Upper lobe of left lung (tissue), 6 donors: ENCODE results near the gene GJB2. TPM values are rescaled to one million over a fixed set of nuclear protein-coding genes. Genes with fewer than 3 reads are reported as not detected.
A peak's percentile ranks its signal among the peaks of the same experiment; 100 is the strongest.

ENCODE experiments used
- ATAC-seq, 2 donors: fragments of 200-7000 bp; cut with Tn5 transposase; one replicate each; pipeline ENCODE4 v1.9.1; 2022; ENCODE audit warnings: mild to moderate bottlenecking in 2 of 2, moderate library complexity in 2 of 2; ENCODE audit not compliant: low FRiP score in 2 of 2
- DNase-seq, 2 donors: peaks; one replicate each; pipeline ENCODE4 v3.0.0-alpha.2; 2019 to 2020
- H3K27ac ChIP-seq, 4 donors: fragments of 200-600 bp; sonication (generic); one replicate each; pipeline ENCODE4 v1.5.1; 2016 to 2019
- H3K27me3 ChIP-seq, 4 donors: fragments of 200-600 bp; sonication (generic); one replicate each; pipeline ENCODE4 v1.5.1; 2017 to 2019
- H3K36me3 ChIP-seq, 4 donors: fragments of 200-600 bp; sonication (generic); one replicate each; pipeline ENCODE4 v1.5.1; 2016 to 2019
- H3K4me1 ChIP-seq, 4 donors: fragments of 200-600 bp; sonication (generic); one replicate each; pipeline ENCODE4 v1.5.1; 2018 to 2019
- H3K4me3 ChIP-seq, 4 donors: fragments of 200-600 bp; sonication (generic); one replicate each; pipeline ENCODE4 v1.5.1; 2017 to 2019; ENCODE audit warnings: mild to moderate bottlenecking in 2 of 4, moderate library complexity in 1 of 4
- H3K9me3 ChIP-seq, 4 donors: fragments of 200-600 bp; sonication (generic); one replicate each; pipeline ENCODE4 v1.5.1; 2018 to 2019
- CTCF ChIP-seq, 6 experiments: fragments of 450-650 bp in 4 of 6; fragments of 200-600 bp in 2 of 6; sonication (generic) in 2 of 6; IDR thresholded peaks; one replicate each; pipeline ENCODE4 v1.5.1; 2016 to 2019; ENCODE audit warnings: antibody characterized with exemption in 6 of 6
- EP300 ChIP-seq, 4 donors: sonication (generic); formaldehyde crosslinking; IDR thresholded peaks; one replicate each; pipeline ENCODE4 v1.5.1; 2017; ENCODE audit warnings: antibody characterized with exemption in 4 of 4, control low read depth in 2 of 4
- POLR2A ChIP-seq, 4 donors: fragments of 450-650 bp; IDR thresholded peaks; one replicate each; pipeline ENCODE4 v1.5.1; 2016 to 2017; ENCODE audit warnings: antibody characterized with exemption in 4 of 4, mild to moderate bottlenecking in 2 of 4
- POLR2AphosphoS5 ChIP-seq, 2 donors: sonication (generic); formaldehyde crosslinking; IDR thresholded peaks; one replicate each; pipeline ENCODE4 v1.5.1; 2017; ENCODE audit warnings: antibody characterized with exemption in 2 of 2
- WGBS, 2 donors: methylation state at CpG; one replicate each; pipeline ENCODE4 v1.1.5; 2017 to 2018; 5-methylcytosine and 5-hydroxymethylcytosine counted together
- total RNA-seq, 6 donors: library from RNA; depleted of rRNA in 4 of 6; stranded (reverse); fragments of >200 nt in 4 of 6; gene quantifications; one replicate each; pipeline versions ENCODE4 v1.1.0 to v1.2.1, GENCODE V29; 2016 to 2021
- donor health status: DM: no; HTN: no; CAD: no; lungs with moderate emphysema.
- donor health status: DM: no; HTN: yes; CAD: no; lungs with severe emphysema.

The GJB2 gene
- total RNA-seq, 6 donors from 2014 or later = 0.31 to 1.5 (median 0.76) TPM; not detected in 1

DNA sequence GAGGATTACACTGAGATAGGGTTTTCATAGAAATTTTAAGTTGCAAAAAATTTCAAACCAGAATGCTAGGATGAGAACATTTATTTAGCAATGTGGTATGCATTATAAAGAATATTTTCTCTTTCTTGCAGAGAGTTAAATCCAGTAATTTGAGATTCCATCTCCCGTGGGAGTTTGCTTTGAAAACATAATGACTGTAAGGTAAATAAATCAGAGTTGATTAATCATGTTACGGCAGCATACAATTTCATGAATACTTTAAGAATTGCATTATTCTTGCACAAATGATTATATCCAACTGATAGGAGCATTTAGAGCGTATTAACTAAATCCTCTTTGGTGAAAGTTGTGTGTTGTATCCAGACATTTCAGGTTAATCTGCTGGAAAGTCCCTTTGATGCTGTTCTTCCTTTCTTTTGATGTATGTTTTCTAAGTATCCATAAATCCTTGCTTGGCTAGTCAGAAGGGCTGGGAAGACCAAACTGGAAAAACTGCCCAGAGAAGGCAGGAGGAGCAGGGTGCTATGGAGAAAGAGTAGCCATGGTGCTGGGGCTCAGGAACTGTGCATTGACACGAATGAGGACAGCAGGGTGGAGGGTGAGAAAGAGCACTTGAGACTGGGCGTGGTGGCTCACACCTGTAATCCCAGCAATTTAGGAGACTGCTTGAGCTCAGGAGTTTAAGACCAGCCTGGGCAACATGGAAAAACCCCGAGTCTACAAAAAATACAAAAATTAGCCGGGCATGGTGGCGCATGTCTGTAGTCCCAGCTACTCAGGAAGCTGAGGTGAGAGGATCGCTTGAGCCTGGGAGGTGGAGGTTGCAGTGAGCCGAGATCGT lies 27.1 kb downstream of the GJB2 start:
- ATAC-seq (no peak), DNase-seq (no peak)
- no peak overlapping the region for H3K4me3 ChIP-seq
- TF ChIP-seq EP300 (IDR thresholded peaks at IDR 0.05) (no peak), CTCF (IDR thresholded peaks at IDR 0.05) (no peak), POLR2AphosphoS5 (IDR thresholded peaks at IDR 0.05) (no peak), POLR2A (IDR thresholded peaks at IDR 0.05) (no peak)
- 69 to 75% methylated on average over 11 of the region's 11 CpGs for WGBS, 2 donors
- H3K27ac ChIP-seq = no peak overlapping the region
- H3K9me3 ChIP-seq = no peaks in the 10 kb centered on the region
- peaks cover 12 to 14% (median 13%) of the 10 kb centered on the region in 4 donors for H3K4me1 ChIP-seq
- no peaks in the 10 kb centered on the region for H3K36me3 ChIP-seq
- peaks cover 0 to 14% (median 11%) of the 10 kb centered on the region in 4 donors for H3K27me3 ChIP-seq

GRCh38 chr13:20161951-20162300 lies 30.8 kb downstream of the GJB2 start:
- H3K27me3 ChIP-seq = peaks cover 0 to 44% (median 17%) of the 10 kb centered on the region in 4 donors
- no peak overlapping the region for H3K27ac ChIP-seq
- TF ChIP-seq EP300 (IDR thresholded peaks at IDR 0.05) (no peak), POLR2AphosphoS5 (IDR thresholded peaks at IDR 0.05) (no peak), CTCF (IDR thresholded peaks at IDR 0.05) (no peak), POLR2A (IDR thresholded peaks at IDR 0.05) (no peak)
- peaks cover 18 to 21% (median 19%) of the 10 kb centered on the region in 4 donors for H3K4me1 ChIP-seq
- no peak for DNase-seq
- ATAC-seq = no peak
- H3K9me3 ChIP-seq = no peaks in the 10 kb centered on the region
- peak overlapping the region in 2 of 4 donors; percentile 39 to 51 for H3K4me3 ChIP-seq
- no peaks in the 10 kb centered on the region for H3K36me3 ChIP-seq
- 59 to 63% methylated on average over 10 to 16 of the region's 16 CpGs for WGBS, 2 donors

GRCh38 chr13:20161275-20161950 lies 31.3 kb downstream of the GJB2 start:
- H3K4me3 ChIP-seq = peak overlapping the region in 3 of 4 donors; percentile 39 to 51 (median 39)
- peaks cover 0 to 49% (median 17%) of the 10 kb centered on the region in 4 donors for H3K27me3 ChIP-seq
- no peak overlapping the region for H3K27ac ChIP-seq
- H3K9me3 ChIP-seq = no peaks in the 10 kb centered on the region
- peaks cover 18 to 21% (median 19%) of the 10 kb centered on the region in 4 donors for H3K4me1 ChIP-seq
- 8 to 13% methylated on average over 13 to 37 of the region's 79 CpGs for WGBS, 2 donors
- no peaks in the 10 kb centered on the region for H3K36me3 ChIP-seq
- DNase-seq (peak in 1 of 2 donors; percentile 89), ATAC-seq (peak in 1 of 2 donors; percentile 40)
- no peak for TF ChIP-seq EP300 (IDR thresholded peaks at IDR 0.05)
- TF ChIP-seq CTCF (IDR thresholded peaks at IDR 0.05) = no peak
- no peak for TF ChIP-seq POLR2A (IDR thresholded peaks at IDR 0.05)
- TF ChIP-seq POLR2AphosphoS5 (IDR thresholded peaks at IDR 0.05) = no peak

DNA sequence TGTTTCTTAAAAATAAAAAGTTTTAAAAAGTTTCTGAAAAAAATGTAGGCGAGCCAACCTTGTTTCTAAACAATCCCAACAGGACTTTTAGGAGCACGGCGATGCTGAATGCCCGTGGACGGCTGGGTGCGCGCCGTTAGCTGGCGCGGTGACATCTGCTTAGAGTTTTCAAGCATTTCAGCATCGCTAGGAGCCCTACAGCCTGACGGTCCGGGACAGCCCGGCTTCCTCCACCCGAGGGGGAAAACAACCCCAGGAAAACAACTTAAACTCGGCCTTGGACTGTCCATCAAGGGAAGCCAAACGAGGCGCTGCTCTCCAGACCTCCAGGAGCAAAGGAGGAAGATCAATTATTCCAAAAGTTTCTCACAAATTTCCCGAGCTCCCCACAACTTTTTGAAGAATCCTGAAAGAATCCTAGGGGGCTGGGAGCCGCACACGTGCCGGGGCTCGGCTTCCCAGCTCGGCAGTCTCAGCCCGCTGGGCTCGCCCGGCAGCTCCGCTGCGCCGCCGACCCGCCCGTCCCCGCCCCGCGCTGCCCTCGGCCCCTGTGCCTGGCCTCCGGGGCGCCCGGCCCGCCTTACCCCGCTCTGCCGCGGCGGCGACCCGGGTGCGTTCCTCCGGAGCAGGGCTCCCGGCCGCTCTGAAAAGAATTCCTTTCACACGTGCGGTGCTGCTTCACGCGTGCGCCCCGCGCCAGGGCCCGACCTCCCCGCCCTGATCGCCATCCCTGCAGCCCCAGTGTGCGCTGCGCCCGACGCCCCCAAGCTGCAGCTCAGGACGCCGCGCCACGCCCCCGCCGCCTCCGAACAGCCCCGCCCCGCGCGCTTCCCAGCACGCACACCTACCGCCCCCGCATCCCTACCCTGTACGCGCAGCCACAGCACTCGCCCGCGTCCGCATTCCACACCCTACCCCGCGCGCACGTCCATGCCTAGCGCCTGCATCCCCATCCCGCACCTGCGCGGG lies 32.1 kb downstream of the GJB2 start, which contains the start of gene GJA3:
TSS of gene GJA3 (minus strand) at position 747 of the 969 bp plus-strand sequence. CDS start 17,764 bp downstream, outside the sequence.
- TF ChIP-seq POLR2AphosphoS5 (IDR thresholded peaks at IDR 0.05) (no peak), POLR2A (IDR thresholded peaks at IDR 0.05) (no peak), CTCF (IDR thresholded peaks at IDR 0.05) (no peak), EP300 (IDR thresholded peaks at IDR 0.05) (no peak)
- ATAC-seq = peak in 1 of 2 donors; percentile 60
- Histone ChIP-seq H3K4me1 (peaks cover 18 to 21% (median 19%) of the 10 kb centered on the region in 4 donors), H3K36me3 (no peaks in the 10 kb centered on the region), H3K27me3 (peaks cover 0 to 53% (median 17%) of the 10 kb centered on the region in 4 donors), H3K9me3 (no peaks in the 10 kb centered on the region), H3K27ac (no peak within 1 kb of the TSS), H3K4me3 (peak within 1 kb of the TSS in 3 of 4 donors; percentile 39 to 51 (median 39))
- peak in 1 of 2 donors; percentile 90 for DNase-seq
- 2 to 5% methylated on average over 18 to 71 of the region's 93 CpGs for WGBS, 2 donors
